Measurements from ENCODE around the gene SHANK3.

Gene SHANK3

DNA sequence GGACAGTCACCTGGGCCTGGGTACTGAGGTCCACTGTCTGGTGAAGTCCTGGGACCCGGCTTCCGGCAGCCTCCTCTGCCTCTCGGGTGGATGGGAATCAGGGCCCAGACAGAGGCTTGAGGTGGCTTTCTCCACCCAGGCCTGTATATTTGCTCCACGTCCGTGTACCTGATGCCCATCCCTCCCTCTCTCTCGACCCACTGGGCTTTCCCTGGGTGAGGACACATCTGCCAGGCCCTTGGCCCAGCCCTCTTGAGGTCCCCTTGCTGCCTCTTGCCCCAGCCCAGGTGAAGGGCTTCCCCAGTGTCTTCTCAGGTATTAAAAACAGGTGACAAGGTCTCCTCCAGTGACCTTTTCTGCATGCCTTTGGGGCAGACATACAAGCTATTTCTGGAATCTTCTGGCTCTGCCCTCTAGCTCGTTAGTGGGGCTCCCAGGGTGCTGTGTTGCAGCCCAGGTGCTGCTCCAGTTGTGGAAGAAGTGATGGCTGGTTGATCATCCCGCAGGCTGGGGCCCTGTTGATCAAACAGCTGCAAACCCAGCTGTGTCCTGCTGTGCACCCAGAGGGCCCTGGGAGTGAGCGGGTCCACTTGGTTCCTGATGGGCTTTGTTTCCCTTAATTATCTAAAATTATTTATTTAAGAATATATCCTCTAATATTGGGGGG, 39.9 kb downstream of the SHANK3 start:
- no peak for DNase-seq (ENCODE audit: low spot score)

GRCh38 chr22:50713008-50713385, 40.4 kb downstream of the SHANK3 start:
- no peak for DNase-seq (ENCODE audit: low spot score)

- DNase-seq (ENCODE audit: low spot score), result no peak
These were observed 41.0 kb downstream of the SHANK3 start for GRCh38 chr22:50713571-50714056.

DNA sequence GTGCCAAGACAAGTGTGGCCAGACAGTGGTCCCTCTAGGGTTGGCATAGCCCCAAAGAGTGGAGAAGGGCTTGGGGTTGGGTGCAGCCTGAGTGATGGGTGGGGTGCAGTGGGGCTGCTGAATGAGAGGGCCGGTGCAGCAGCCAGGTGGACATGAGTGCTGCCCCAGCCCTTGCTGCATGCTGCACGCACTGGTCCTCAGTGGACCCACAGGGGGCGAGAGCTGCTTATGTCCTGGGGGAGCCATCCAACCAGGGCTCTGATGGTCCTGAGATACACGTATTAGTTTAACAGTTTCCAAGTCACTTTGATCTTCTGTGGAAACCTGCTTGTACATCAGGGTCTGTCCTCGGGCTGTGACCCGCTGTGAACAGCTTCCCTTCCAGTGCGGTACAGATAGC, 41.5 kb downstream of the SHANK3 start:
- no peak for DNase-seq (ENCODE audit: low spot score)

DNA sequence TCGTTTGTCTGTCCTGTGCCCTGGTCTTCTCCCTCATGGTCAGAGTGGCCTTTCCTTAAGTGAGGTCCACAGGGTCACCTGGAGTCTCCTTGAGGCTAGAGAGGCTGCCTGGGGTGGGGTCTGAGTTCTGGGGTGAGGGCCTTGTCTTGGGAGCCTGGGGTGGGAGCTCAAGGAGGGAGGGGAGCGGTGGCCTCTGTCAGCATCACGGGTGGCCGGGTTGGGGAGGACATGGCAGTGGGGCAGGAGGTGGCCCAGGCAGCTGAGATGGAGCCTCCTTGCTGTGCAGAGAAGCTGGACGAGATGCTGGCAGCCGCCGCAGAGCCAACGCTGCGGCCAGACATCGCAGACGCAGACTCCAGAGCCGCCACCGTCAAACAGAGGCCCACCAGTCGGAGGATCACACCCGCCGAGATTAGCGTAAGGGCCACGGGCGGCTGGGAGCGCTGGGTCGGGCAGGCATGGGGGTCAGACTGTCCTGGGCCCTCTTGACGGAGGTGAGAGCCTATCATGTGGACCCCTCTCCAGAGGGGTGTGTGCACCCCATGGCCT, 42.1 kb downstream of the SHANK3 start:
- no peak for DNase-seq (ENCODE audit: low spot score)

DNA sequence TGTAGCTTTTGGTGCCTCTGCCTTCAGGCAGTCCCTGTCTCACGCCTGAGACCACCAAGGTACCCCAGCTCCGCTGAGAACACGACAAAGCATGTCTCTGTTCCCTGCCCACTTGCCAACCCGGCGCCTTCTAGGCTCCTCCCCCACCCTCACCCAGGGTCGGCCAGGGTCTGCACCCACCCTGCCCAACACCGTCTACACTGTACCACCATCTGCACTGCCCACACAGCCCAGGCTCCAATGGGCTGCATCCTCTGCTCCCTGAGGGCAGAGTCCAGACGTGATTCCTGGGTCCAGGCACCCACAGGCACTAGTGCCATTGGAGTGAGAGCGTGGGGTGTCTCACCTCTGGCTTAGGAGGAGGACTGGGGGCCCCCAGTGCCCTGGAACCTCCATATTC, 42.6 kb downstream of the SHANK3 start:
- no peak for DNase-seq (ENCODE audit: low spot score)

GRCh38 chr22:50715776-50716175, 43.2 kb downstream of the SHANK3 start:
- no peak for DNase-seq (ENCODE audit: low spot score)

DNA sequence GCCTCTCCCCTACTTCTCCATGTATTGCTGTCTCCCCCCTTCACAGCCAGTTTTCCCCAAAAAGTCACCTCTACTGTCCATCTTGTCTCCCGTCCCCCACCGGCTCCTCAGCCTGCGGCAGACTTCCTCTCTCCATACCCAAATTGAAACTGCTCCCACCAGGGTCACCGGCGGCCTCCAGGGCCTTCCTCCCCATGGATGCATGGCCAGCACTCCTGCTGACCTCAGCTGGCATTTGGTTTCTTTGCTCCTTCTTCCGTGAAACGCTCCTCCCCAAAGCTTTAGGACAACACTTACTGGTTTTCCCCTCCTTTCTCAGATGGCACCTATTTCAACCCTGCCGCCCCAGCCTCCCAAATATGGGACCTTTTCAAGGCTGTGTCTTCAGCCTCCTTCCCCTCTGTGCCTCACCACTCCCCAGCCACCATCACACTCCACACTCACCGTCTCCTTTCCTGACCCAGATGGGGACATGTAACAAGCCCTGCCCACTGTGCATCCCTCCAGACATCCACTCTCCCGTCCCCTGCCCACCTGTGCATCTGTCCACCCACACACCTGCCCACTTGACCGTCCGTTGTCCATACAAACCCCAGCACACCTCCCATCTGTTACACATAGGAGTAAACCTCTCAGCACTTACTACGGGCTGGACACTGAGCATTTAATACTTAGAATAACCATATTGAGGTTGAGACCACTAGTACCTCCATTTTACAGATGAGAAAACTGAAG, 43.8 kb downstream of the SHANK3 start:
- no peak for DNase-seq (ENCODE audit: low spot score)

DNA sequence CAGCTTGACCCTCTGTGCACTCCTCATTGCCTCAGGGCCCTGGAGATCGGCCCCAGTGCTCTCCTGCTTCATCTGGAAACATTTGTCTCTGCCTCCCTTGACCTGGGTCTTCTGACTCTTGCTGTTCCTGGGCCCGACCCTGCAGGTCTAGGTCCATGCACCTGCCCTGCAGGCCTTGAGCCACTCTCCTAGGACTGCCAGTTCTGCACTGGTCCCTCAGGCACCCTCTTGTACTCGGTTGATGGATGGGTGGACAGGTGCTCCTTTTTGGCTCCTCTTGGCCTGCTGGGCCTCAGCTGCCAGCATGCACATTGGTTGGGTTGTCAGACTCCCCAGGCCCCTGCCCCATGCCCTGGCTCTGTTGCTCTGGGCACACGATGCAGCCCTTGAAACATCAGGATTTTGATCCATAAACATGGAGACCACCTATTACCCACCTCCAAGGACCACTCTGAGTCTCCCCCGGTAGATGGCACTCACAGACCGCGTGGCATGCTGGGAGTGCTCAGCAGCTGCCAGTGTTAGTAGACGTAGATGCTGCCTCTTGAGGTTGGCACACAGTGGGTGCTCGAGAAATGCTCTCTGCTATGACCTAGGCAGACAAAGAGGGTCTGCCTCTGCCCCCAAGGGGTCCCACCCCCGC, 45.2 kb downstream of the SHANK3 start:
- no peak for DNase-seq (ENCODE audit: low spot score)

- no peak for DNase-seq (ENCODE audit: low spot score)
These were observed 45.7 kb downstream of the SHANK3 start for GRCh38 chr22:50718352-50718709.

DNA sequence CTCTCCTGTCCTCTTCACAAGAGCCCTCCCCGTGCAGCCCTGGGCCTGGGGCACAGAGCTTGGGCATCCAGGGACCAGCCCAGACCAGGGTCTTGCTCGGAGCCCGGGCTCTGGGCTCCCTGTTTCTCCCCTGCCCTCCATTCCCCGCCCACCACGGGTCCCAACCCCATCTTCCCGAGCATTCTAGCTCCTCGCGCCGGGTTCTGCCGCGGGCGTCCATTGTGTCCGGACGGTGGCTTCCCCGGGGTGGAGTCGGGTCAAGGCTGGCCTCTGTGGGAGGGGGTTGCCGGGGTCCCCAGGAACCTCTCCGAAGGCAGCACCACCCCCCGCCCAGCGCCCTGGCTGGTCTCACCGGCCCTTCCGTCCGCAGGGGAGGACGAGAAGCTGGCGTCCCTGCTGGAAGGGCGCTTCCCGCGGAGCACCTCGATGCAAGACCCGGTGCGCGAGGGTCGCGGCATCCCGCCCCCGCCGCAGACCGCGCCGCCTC, 47.2 kb downstream of the SHANK3 start:
- no peak for DNase-seq (ENCODE audit: low spot score)

GRCh38 chr22:50720301-50721256, 48.0 kb downstream of the SHANK3 start:
- no peak for DNase-seq (ENCODE audit: low spot score)

DNA sequence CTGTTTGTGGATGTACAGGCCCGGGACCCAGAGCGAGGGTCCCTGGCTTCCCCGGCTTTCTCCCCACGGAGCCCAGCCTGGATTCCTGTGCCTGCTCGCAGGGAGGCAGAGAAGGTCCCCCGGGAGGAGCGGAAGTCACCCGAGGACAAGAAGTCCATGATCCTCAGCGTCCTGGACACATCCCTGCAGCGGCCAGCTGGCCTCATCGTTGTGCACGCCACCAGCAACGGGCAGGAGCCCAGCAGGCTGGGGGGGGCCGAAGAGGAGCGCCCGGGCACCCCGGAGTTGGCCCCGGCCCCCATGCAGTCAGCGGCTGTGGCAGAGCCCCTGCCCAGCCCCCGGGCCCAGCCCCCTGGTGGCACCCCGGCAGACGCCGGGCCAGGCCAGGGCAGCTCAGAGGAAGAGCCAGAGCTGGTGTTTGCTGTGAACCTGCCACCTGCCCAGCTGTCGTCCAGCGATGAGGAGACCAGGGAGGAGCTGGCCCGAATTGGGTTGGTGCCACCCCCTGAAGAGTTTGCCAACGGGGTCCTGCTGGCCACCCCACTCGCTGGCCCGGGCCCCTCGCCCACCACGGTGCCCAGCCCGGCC, 48.7 kb downstream of the SHANK3 start:
- no peak for DNase-seq (ENCODE audit: low spot score)

DNA sequence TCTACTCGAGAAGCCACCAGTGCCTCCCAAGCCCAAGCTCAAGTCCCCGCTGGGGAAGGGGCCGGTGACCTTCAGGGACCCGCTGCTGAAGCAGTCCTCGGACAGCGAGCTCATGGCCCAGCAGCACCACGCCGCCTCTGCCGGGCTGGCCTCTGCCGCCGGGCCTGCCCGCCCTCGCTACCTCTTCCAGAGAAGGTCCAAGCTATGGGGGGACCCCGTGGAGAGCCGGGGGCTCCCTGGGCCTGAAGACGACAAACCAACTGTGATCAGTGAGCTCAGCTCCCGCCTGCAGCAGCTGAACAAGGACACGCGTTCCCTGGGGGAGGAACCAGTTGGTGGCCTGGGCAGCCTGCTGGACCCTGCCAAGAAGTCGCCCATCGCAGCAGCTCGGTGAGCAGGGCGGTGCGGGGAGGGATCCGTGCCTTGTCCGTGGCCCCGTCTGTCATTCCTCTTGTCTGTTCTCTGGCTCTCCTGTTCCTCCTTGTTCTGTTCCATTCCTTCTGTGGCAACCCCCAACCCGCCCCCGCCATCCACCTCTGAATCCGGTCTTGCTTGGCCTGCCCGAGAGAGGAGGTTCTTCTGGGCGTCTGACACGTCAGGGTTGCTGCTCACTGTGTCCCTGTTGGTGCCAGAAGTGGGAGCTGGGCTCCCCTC, 49.6 kb downstream of the SHANK3 start:
- DNase-seq (ENCODE audit: low spot score), result no peak

Small RNA genes lying within 50 kb of the gene (small RNA-seq; reads per million reads assigned to genes)
- gene RF00019 (0 reads per million in 2 experiments), gene RNU6-409P (0 to 0.04 reads per million in 2 experiments)
